H9 (cell line): ENCODE results near the gene SPRED2. TPM values are rescaled to one million over a fixed set of nuclear protein-coding genes. Genes with fewer than 3 reads are reported as not detected.

ENCODE experiments used
- DNase-seq: peaks from one replicate; pipeline ENCODE4 v3.0.0-alpha.2; 2017
- H2AFZ ChIP-seq: one replicate; pipeline ENCODE4 v1.6.1; 2013; ENCODE audit warnings: mild to moderate bottlenecking, low read length, control low read depth, moderate library complexity
- H2AK5ac ChIP-seq: 2 replicates; pipeline ENCODE4 v1.6.1; 2013; ENCODE audit warnings: low read length, control low read depth, mixed read lengths; ENCODE audit not compliant: insufficient read length
- H2BK120ac ChIP-seq: one replicate; pipeline ENCODE4 v1.6.1; 2013; ENCODE audit warnings: low read depth, mild to moderate bottlenecking, low read length, control low read depth, inconsistent platforms; ENCODE audit not compliant: poor library complexity, severe bottlenecking
- H2BK12ac ChIP-seq: 2 replicates; pipeline ENCODE4 v1.6.1; 2013; ENCODE audit warnings: low read length, control low read depth, mixed read lengths, low read depth; ENCODE audit not compliant: insufficient read length
- H2BK15ac ChIP-seq: 2 replicates; pipeline ENCODE4 v1.6.1; 2013; ENCODE audit warnings: low read depth, low read length, control low read depth
- H2BK20ac ChIP-seq: one replicate; pipeline ENCODE4 v1.6.1; 2013; ENCODE audit warnings: low read depth, mild to moderate bottlenecking, low read length, control low read depth, inconsistent platforms; ENCODE audit not compliant: poor library complexity, severe bottlenecking
- H2BK5ac ChIP-seq: 2 replicates; pipeline ENCODE4 v1.6.1; 2013; ENCODE audit warnings: low read length, control low read depth, mixed read lengths; ENCODE audit not compliant: insufficient read length
- H3K14ac ChIP-seq: 2 replicates; pipeline ENCODE4 v1.6.1; 2013; ENCODE audit warnings: low read length, control low read depth; ENCODE audit not compliant: insufficient read depth
- H3K18ac ChIP-seq: 2 replicates; pipeline ENCODE4 v1.6.1; 2013; ENCODE audit warnings: low read depth, mild to moderate bottlenecking, mixed read lengths, low read length, control low read depth; ENCODE audit not compliant: insufficient read length
- H3K23ac ChIP-seq: 2 replicates; pipeline ENCODE4 v1.6.1; 2013; ENCODE audit warnings: low read length, control low read depth, mixed read lengths, low read depth; ENCODE audit not compliant: insufficient read length
- H3K23me2 ChIP-seq: 2 replicates; pipeline ENCODE4 v1.6.1; 2013; ENCODE audit warnings: low read depth, mild to moderate bottlenecking, mixed read lengths, low read length, control low read depth; ENCODE audit not compliant: insufficient read length, poor library complexity, severe bottlenecking
- H3K27ac ChIP-seq: 2 replicates; pipeline ENCODE4 v1.5.1; 2013; ENCODE audit warnings: low read length, control low read depth, mixed read lengths, low read depth; ENCODE audit not compliant: insufficient read length
- H3K27me3 ChIP-seq: 2 replicates; pipeline ENCODE4 v1.6.1; 2013; ENCODE audit warnings: low read length, control low read depth, inconsistent platforms; ENCODE audit not compliant: insufficient read depth
- H3K4ac ChIP-seq: 2 replicates; pipeline ENCODE4 v1.6.1; 2013; ENCODE audit warnings: low read depth, mild to moderate bottlenecking, control low read depth, inconsistent platforms, low read length, moderate library complexity
- H3K4me1 ChIP-seq: 2 replicates; pipeline ENCODE4 v1.6.1; 2013; ENCODE audit warnings: low read length, control low read depth, inconsistent platforms; ENCODE audit not compliant: insufficient read depth
- H3K4me2 ChIP-seq: 2 replicates; pipeline ENCODE4 v1.6.1; 2013; ENCODE audit warnings: low read length, control low read depth, mixed read lengths; ENCODE audit not compliant: insufficient read length, insufficient read depth
- H3K56ac ChIP-seq: 2 replicates; pipeline ENCODE4 v1.6.1; 2013; ENCODE audit warnings: low read depth, mild to moderate bottlenecking, mixed read lengths, low read length, control low read depth; ENCODE audit not compliant: insufficient read length
- H3K79me1 ChIP-seq: 2 replicates; pipeline ENCODE4 v1.6.1; 2013; ENCODE audit warnings: low read depth, mild to moderate bottlenecking, moderate library complexity, low read length, control low read depth, inconsistent platforms; ENCODE audit not compliant: insufficient read depth, poor library complexity, severe bottlenecking
- H3K79me2 ChIP-seq: 2 replicates; pipeline ENCODE4 v1.6.1; 2013; ENCODE audit warnings: low read length, control low read depth, inconsistent platforms; ENCODE audit not compliant: insufficient read depth
- H3K9ac ChIP-seq: 2 replicates; pipeline ENCODE4 v1.6.1; 2013; ENCODE audit warnings: low read length, control low read depth, mixed read lengths; ENCODE audit not compliant: insufficient read length; ENCODE audit errors: extremely low read depth
- H3K9me3 ChIP-seq: one replicate; pipeline ENCODE4 v1.6.1; 2013; ENCODE audit warnings: low read depth, low read length, inconsistent platforms; ENCODE audit not compliant: control insufficient read depth
- H3T11ph ChIP-seq: one replicate; pipeline ENCODE4 v1.6.1; 2013; ENCODE audit warnings: mild to moderate bottlenecking, low read length, control low read depth, inconsistent platforms
- H4K20me1 ChIP-seq: one replicate; pipeline ENCODE4 v1.6.1; 2013; ENCODE audit not compliant: control insufficient read depth, insufficient read length, insufficient read depth
- H4K5ac ChIP-seq: 2 replicates; pipeline ENCODE4 v1.6.1; 2013; ENCODE audit warnings: low read depth, mild to moderate bottlenecking, mixed read lengths, low read length, control low read depth; ENCODE audit not compliant: insufficient read length
- H4K8ac ChIP-seq: replicated peaks from 2 replicates; pipeline ENCODE4 v1.6.1; 2013; ENCODE audit warnings: low read length, control low read depth, mixed read lengths, low read depth; ENCODE audit not compliant: insufficient read length
- H4K91ac ChIP-seq: 2 replicates; pipeline ENCODE4 v1.6.1; 2013; ENCODE audit warnings: low read depth, mild to moderate bottlenecking, moderate library complexity, mixed read lengths, low read length, control low read depth; ENCODE audit not compliant: insufficient read length
- H3K27ac Mint-ChIP-seq, 3 experiments: 2 replicates in 2 of 3; 3 replicates in 1 of 3; pipeline ENCODE4 v1.8.0; 2020 to 2021; ENCODE audit warnings: mixed read lengths in 3 of 3, mild to moderate bottlenecking in 1 of 3, moderate library complexity in 1 of 3
- H3K27me3 Mint-ChIP-seq: 2 replicates; pipeline ENCODE4 v1.8.0; 2021; ENCODE audit warnings: low read depth, mild to moderate bottlenecking, moderate library complexity, mixed read lengths
- H3K36me3 Mint-ChIP-seq, 3 experiments: 2 replicates in 2 of 3; 3 replicates in 1 of 3; pipeline ENCODE4 v1.8.0; 2020 to 2021; ENCODE audit warnings: low read depth in 3 of 3, mixed read lengths in 3 of 3; ENCODE audit not compliant: insufficient read depth in 1 of 3
- H3K4me1 Mint-ChIP-seq, 2 experiments: 2 replicates each; pipeline ENCODE4 v1.8.0; 2020; ENCODE audit warnings: mixed read lengths in 2 of 2
- H3K4me3 Mint-ChIP-seq, 2 experiments: 2 replicates in 1 of 2; 3 replicates in 1 of 2; pipeline ENCODE4 v1.8.0; 2020 to 2021; ENCODE audit warnings: mild to moderate bottlenecking in 2 of 2, mixed read lengths in 2 of 2, moderate library complexity in 1 of 2
- H3K9me3 Mint-ChIP-seq, 2 experiments: 2 replicates in 1 of 2; 3 replicates in 1 of 2; pipeline ENCODE4 v1.8.0; 2020; ENCODE audit warnings: mild to moderate bottlenecking in 2 of 2, mixed read lengths in 2 of 2, moderate library complexity in 1 of 2
- WGBS: extraction: QIAGEN DNeasy Blood & Tissue Kit; methylation state at CpG from one replicate; pipeline ENCODE4 v1.1.7; 2013; ENCODE audit warnings: missing lambda C conversion rate, low lambda C conversion rate, mixed read lengths; ENCODE audit not compliant: insufficient read length; ENCODE audit errors: extremely low coverage; 5-methylcytosine and 5-hydroxymethylcytosine counted together
- total RNA-seq: library from RNA; stranded (reverse); gene quantifications from 2 replicates; pipeline ENCODE4 v1.2.1, GENCODE V29; 2021
- TF ChIP-seq, protein P1 (sequence below): fragments of 200-600 bp; sonication (generic); conservative IDR thresholded peaks from 3 replicates; pipeline ENCODE4 v1.8.0; 2021; ENCODE audit warnings: antibody characterized with exemption, mild to moderate bottlenecking

Gene SPRED2
- total RNA-seq, 1 experiment from 2014 or later, result 23.5 TPM

DNA sequence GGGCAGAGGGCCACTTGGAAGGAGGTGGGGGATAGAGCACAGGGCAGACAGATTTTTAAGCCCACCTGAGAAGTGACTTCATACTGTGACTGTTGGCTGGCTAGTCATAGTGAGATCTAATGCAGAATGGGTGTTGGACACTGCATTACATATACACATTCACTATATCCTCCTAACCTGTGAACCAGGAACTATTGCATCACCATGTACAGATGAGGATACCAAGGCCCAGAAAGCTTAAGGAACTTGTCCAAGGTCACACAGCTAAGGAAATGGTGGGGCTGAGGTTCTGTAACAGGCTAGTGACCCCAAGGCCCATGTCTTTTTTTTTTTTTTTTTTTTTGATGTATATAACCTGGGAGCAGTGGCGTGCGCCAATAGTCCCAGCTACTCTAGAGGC, 49.6 kb upstream of the SPRED2 start:
- Histone ChIP-seq H3T11ph (no peak overlapping the region), H3K4me2 (no peak overlapping the region), H2BK12ac (no peak overlapping the region), H4K91ac (no peak overlapping the region), H3K23me2 (no peaks in the 10 kb centered on the region), H4K20me1 (no peaks in the 10 kb centered on the region), H3K14ac (no peak overlapping the region), H2BK120ac (no peak overlapping the region), H3K4ac (no peak overlapping the region), H3K27ac (no peak overlapping the region), H3K56ac (no peak overlapping the region), H3K27me3 (no peaks in the 10 kb centered on the region), H3K4me1 (no peaks in the 10 kb centered on the region; the same call in 1 of the 2 replicates), H4K8ac (no peak overlapping the region), H3K79me1 (no peaks in the 10 kb centered on the region), H3K9ac (no peak overlapping the region), H2BK20ac (no peak overlapping the region), H2BK5ac (no peak overlapping the region), H3K23ac (no peak overlapping the region), H3K9me3 (no peaks in the 10 kb centered on the region), H3K18ac (no peak overlapping the region), H2BK15ac (no peak overlapping the region), H2AK5ac (no peak overlapping the region), H3K79me2 (no peaks in the 10 kb centered on the region), H4K5ac (no peak overlapping the region), H2AFZ (no peak overlapping the region)
- no CpG with 5 or more reads among the region's 2 CpGs for WGBS
- Mint-ChIP-seq H3K4me3 (no peak overlapping the region), H3K27me3 (peaks cover 36% of the 10 kb centered on the region), H3K36me3 (no peaks in the 10 kb centered on the region), H3K27ac (no peak overlapping the region), H3K9me3 (peaks cover 0 to 2% of the 10 kb centered on the region in 2 experiments; a peak in 2 of 5 replicates), H3K4me1 (peaks cover 8 to 9% of the 10 kb centered on the region in 2 experiments; a peak in 3 of 4 replicates)
- DNase-seq, result no peak
- TF ChIP-seq, protein P1, sequence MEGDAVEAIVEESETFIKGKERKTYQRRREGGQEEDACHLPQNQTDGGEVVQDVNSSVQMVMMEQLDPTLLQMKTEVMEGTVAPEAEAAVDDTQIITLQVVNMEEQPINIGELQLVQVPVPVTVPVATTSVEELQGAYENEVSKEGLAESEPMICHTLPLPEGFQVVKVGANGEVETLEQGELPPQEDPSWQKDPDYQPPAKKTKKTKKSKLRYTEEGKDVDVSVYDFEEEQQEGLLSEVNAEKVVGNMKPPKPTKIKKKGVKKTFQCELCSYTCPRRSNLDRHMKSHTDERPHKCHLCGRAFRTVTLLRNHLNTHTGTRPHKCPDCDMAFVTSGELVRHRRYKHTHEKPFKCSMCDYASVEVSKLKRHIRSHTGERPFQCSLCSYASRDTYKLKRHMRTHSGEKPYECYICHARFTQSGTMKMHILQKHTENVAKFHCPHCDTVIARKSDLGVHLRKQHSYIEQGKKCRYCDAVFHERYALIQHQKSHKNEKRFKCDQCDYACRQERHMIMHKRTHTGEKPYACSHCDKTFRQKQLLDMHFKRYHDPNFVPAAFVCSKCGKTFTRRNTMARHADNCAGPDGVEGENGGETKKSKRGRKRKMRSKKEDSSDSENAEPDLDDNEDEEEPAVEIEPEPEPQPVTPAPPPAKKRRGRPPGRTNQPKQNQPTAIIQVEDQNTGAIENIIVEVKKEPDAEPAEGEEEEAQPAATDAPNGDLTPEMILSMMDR, result no peak
